ENCODE measurements around the gene AP1AR. TPM values are rescaled to one million over a fixed set of nuclear protein-coding genes. Genes with fewer than 3 reads are reported as not detected.

The AP1AR gene
- total RNA-seq, 2 experiments from 2014 or later, result 18.2 to 39.2 TPM

DNA sequence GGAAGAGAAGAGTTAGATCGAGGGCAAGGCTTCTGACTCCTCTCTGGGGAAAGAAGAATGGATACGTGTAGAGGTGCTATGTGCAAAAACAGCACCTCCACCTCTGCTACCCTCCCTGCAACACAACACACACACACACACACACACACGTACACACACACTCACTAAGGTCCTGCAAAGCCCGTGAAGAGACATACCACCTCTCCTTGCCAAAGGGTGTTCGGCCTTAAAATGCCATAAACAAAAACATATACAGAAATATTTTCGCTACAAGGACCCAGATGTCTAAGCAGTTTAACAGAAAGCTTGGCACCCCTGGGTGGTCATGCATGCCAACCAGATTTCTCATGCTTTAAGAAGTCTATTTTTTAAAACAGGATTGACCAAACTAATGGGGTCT lies 52.6 kb downstream of the AP1AR start:
- POLR2A ChIA-PET, result interaction anchor here (0.9 to 2.9 kb wide), 4 partner anchors 12 to 27 kb away, joined by 3 to 7 read pairs (median 5); partner anchors contain the start of gene ALPK1
- Histone ChIP-seq H3K27ac (ENCODE audit: low read depth, low read length, poor library complexity, severe bottlenecking) (peak overlapping the region; percentile 94), H3K9me2 (ENCODE audit: insufficient read depth, low read length) (no peaks in the 10 kb centered on the region), H3K4me2 (ENCODE audit: low read length) (peak overlapping the region; percentile 80), H3K4me3 (ENCODE audit: low read depth, low read length, poor library complexity, severe bottlenecking) (peak overlapping the region; percentile 96), H4K20me1 (ENCODE audit: insufficient read depth, low read length) (peaks cover 11% of the 10 kb centered on the region), H2AFZ (ENCODE audit: low read length) (no peak overlapping the region), H3K79me2 (ENCODE audit: insufficient read depth, low read depth, low read length) (peaks cover 84% of the 10 kb centered on the region), H3K36me3 (ENCODE audit: insufficient read depth, low read length) (peaks cover 57% of the 10 kb centered on the region), H3K9me3 (ENCODE audit: low read length) (peaks cover 27% of the 10 kb centered on the region), H3K4me1 (ENCODE audit: insufficient read depth, low read length, poor library complexity, severe bottlenecking) (peaks cover 76% of the 10 kb centered on the region)
- intact Hi-C loops (cut with micrococcal nuclease; ENCODE audit: unreplicated experiment), result loop anchor here (1.0 to 5.0 kb wide), 3 partner anchors 28 to 112 kb away; no protein-coding TSS in a partner anchor
- CTCF ChIA-PET (ENCODE audit: unreplicated experiment), result no interaction called here
- TF ChIP-seq, protein P1, sequence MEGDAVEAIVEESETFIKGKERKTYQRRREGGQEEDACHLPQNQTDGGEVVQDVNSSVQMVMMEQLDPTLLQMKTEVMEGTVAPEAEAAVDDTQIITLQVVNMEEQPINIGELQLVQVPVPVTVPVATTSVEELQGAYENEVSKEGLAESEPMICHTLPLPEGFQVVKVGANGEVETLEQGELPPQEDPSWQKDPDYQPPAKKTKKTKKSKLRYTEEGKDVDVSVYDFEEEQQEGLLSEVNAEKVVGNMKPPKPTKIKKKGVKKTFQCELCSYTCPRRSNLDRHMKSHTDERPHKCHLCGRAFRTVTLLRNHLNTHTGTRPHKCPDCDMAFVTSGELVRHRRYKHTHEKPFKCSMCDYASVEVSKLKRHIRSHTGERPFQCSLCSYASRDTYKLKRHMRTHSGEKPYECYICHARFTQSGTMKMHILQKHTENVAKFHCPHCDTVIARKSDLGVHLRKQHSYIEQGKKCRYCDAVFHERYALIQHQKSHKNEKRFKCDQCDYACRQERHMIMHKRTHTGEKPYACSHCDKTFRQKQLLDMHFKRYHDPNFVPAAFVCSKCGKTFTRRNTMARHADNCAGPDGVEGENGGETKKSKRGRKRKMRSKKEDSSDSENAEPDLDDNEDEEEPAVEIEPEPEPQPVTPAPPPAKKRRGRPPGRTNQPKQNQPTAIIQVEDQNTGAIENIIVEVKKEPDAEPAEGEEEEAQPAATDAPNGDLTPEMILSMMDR (conservative IDR thresholded peaks at IDR 0.05; ENCODE audit: low read length), result no peak
- TF ChIP-seq EZH2phosphoT487 (IDR thresholded peaks at IDR 0.05; ENCODE audit: borderline replicate concordance, low read depth, low read length), result no peak
- peak; percentile 41 for DNase-seq (ENCODE audit: low spot score)
- no TSS peak for BruUV-seq (replicated peaks)

DNA sequence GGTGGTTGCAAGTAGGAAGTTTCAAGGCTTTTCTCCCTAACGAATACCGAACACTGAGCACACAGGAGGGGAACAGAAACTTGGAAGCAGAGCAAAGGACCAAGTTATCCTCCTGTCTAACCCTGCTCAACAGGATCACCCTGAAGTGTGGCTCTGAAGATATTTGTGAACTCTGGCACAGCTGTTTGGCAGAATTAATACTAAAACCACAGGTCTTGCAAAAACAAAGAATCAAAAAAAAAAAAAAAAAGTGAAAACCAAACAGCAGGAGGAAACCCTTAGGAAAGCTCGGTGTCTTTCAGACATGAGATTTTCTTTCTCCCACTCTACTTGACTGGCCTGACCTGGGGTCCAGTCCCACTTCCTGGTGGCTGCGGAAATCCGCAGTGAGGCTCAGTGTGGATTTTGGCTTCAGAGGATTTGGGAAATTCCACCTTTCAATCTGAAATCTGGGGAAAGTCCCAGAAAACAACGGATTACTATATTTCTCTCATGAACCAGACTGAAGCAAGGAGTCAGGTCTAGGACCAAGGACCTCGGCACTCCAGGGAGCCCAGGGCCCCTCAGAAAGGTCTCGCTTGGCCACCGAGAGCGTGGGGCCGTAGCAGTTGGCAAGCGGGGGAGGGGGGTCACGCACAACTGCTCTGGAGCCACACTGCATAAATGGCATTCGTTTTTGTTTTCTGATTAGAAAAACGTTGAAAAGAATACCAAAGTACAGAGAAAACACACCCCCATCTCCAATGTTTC lies 53.2 kb downstream of the AP1AR start:
- Histone ChIP-seq H3K9me2 (ENCODE audit: insufficient read depth, low read length) (no peaks in the 10 kb centered on the region), H2AFZ (ENCODE audit: low read length) (peak overlapping the region; percentile 73), H3K4me1 (ENCODE audit: insufficient read depth, low read length, poor library complexity, severe bottlenecking) (peaks cover 77% of the 10 kb centered on the region), H3K27ac (ENCODE audit: low read depth, low read length, poor library complexity, severe bottlenecking) (peak overlapping the region; percentile 94), H3K79me2 (ENCODE audit: insufficient read depth, low read depth, low read length) (peaks cover 77% of the 10 kb centered on the region), H3K4me2 (ENCODE audit: low read length) (peak overlapping the region; percentile 80), H4K20me1 (ENCODE audit: insufficient read depth, low read length) (peaks cover 9% of the 10 kb centered on the region), H3K4me3 (ENCODE audit: low read depth, low read length, poor library complexity, severe bottlenecking) (peak overlapping the region; percentile 96), H3K9me3 (ENCODE audit: low read length) (peaks cover 27% of the 10 kb centered on the region), H3K36me3 (ENCODE audit: insufficient read depth, low read length) (peaks cover 56% of the 10 kb centered on the region)
- TSS peak; percentile 67 for BruUV-seq (replicated peaks)
- intact Hi-C loops (cut with micrococcal nuclease; ENCODE audit: unreplicated experiment), result loop anchor here (1.0 to 5.0 kb wide), 3 partner anchors 27 to 113 kb away; no protein-coding TSS in a partner anchor
- TF ChIP-seq, protein P1 (conservative IDR thresholded peaks at IDR 0.05; ENCODE audit: low read length), result no peak; the same call in 1 of the 2 replicates
- TF ChIP-seq EZH2phosphoT487 (IDR thresholded peaks at IDR 0.05; ENCODE audit: borderline replicate concordance, low read depth, low read length), result no peak
- ChIA-PET POLR2A (interaction anchor here (0.7 to 2.9 kb wide), 4 partner anchors 13 to 1283 kb away, joined by 3 to 7 read pairs (median 5); no protein-coding TSS in a partner anchor), CTCF (ENCODE audit: unreplicated experiment) (no interaction called here)
- peak; percentile 52 for DNase-seq (ENCODE audit: low spot score)

Data from OCI-LY7 (cell line).